Right renal cortex interstitium (tissue), 3 donors: Measurements from ENCODE around the gene TCHP. TPM values are rescaled to one million over a fixed set of nuclear protein-coding genes. Genes with fewer than 3 reads are reported as not detected.

Source experiments
- DNase-seq, 3 donors: peaks; one replicate each; pipeline ENCODE4 v3.0.0-alpha.2; 2013; ENCODE audit warnings: low read depth in 3 of 3, low spot score in 2 of 3
- polyA plus RNA-seq, 3 donors: library from polyadenylated mRNA; unstranded; fragments of 120-200 nt; gene quantifications; one replicate each; pipeline ENCODE4 v1.2.1, GENCODE V29; 2013; ENCODE audit not compliant: insufficient read length in 3 of 3

The TCHP gene
- polyA plus RNA-seq, 3 donors: 21.7 to 22.1 (median 22.0) TPM

DNA sequence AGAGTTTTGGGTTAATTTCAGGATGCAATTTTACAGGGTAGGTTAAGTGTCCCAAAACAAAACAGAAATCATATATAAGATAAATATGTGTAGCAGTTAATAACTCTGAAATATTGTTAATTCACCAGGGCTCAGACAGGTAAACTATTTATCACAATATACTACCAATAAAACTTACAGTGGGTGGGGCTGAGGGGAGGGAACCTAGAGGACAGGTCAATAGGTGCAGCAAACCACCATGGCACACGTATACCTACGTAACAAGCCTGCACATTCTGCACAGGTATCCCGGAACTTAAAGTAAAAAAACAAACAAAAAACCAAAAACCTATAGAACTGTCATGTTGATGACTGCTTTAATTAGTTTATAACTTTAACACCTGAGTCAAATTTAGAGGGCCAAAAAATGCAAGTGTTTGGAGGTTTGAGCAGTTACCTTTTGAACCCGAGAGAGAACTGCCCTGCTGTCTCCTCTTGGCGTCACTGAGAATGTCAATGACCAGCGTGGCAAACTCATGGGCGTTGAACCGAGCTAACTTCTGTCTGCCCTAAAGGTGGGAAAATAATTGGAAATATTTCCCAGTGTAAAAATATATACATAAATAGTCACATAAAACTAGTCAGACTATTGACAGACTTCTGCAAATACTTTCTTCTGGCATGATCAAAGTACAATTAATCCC is 59.5 kb downstream of the TCHP start:
- no peak for DNase-seq

DNA sequence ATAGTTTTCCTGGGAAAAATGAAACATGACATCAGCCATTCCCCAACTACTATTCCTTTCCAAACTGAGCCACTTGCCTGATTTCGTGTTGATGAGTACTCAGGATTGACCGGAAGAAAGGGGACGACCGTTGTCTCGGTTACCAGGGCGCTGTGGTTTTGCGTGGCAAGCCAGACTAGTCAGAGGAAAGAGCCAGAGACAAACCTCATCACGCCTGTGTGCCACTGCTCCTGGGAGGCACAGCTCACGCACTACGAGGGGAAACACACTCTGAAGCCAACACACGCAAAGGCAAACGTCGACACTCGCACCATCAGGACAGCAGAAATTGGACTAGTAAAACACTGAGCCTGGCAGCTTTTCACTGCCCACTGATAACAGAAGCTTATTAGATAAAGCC is 61.1 kb downstream of the TCHP start:
- no peak for DNase-seq

DNA sequence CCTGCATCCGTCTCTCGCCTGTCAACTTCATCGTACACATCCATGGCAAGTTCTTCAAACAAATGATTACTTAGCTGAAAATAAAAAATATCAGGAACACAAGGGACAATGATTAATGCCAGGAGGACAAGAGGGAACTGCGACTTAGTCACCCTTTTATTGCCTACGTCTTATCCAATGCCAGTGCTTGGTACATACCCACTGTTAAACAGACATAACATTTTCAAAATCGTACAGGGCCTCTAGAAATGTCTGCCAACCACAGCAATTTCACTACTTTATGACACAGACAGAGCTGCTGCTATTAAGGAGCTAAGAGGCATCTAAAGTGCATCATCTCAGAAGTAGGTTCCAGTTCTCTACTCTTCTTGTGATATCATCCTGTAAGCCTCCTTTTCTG is 61.5 kb downstream of the TCHP start:
- no peak for DNase-seq

DNA sequence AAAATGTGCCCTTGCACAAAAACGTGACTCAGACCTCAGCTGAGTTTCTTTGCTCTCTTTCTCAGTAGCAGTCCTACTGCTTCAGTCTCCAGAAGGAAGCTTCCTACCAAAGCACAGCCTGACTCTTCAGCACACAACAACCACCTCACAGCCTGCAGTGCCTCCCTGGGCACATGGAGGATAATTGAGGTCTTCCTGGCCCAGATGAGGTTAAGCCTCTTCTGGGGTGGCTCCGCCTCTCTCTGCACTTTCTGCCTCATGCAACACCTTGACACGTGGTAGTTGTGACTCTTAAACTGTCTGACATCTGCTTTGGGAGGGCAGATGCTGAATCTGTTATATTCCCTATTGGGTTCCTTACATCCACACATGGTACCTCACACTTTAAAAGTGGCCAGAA is 62.3 kb downstream of the TCHP start:
- DNase-seq: no peak

DNA sequence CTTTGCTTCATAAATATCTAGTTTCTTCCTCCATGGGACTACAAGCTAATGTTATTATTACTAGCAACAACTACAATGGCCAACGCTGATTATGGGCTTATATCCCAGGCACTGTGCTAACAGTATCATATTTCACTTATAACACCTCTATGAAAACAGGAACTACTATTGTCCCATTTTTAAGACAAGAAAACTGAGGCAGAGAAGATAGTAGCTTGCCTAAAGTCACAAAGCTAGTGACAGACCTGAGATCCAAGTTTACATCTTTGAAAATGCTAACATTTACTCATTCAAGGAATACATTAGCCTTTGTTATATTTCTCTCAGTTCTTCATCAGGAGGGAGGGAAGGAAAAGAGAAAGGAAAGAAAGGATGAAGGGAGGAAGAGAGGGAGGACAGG is 63.3 kb downstream of the TCHP start:
- DNase-seq: no peak

DNA sequence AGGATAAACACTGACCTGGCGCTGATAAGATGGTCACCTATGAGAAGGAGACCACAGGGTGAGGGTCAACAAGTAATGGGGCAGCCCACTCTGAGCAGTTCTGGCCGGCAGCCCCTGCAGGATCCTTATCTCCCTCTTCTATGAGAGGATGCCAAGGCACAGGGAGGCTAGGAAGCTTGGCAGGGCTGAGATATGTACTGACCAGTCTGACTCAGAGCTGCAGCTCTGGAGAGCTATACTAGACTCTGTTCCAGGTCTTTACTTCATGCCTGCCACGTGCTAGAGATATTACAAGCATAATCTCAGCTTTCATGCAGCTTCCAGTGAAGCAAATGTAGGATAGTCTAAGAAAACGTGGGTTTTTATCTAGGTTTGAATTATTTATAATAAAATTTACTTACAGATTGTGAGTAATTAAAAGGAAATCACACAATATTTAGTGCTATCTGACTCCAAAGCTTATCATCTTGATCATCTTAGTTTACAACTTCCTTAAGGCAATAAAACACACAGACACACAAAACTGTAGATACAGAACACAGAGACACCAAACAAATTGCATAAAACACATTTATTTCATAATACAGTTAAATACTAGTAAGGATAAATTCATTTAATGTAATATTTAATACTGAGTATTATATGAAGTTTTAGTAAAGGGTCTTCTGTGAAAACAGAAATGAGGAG is 63.8 kb downstream of the TCHP start:
- no peak for DNase-seq

DNA sequence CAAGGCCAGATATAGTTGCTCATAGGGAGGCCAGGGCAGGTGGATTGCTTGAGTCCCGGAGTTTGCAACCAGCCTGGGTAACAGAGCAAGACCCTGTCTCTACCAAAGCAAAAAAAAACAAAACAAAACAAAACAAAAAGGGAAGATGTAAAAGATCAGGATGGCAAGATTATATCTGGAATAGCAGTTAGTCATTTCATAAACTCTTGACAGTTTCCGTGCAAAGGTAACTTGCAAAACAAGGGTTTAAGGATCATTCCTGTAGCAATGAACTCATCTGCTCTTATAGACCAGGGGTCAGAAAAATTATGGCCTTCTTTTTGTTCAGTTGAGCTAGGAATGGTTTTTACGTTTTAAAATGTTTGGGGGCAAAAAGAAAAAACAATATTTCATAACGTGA is 66.5 kb downstream of the TCHP start:
- DNase-seq: no peak

DNA sequence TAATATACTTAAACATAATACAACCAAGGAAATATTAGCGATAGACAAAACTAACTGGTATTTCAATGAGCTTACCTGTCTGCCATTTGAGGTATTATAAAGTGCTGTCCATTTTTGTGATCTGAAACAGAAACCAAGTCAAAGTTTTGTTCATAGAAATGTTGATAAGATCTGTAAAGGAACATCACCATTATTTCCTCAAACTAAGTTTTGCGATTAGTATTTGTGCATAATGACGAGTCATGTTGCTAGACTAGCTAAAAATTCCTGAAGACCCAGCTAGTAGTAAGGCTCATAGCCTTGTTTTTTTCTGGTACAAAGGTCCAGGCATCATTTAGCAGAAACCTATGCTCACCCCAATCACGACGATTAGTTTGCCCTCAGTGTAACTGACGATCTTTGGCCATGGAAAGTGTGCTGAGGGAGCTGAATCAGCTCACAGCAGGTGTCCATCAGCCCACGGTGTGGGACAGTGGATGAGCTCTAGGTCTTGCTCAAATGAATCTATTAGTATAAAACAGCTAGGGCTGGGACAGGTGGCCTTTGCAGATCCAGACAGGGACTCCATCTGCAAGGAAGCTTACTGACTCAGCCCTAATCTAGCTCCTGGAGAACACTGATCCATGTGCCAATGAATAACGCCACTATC is 67.4 kb downstream of the TCHP start:
- DNase-seq: no peak

Other genes with a start within 250 kb of the TCHP start
- gene FAM222A, start 186.4 kb upstream of the TCHP start, polyA plus RNA-seq: 1 to 10 TPM; 6.4 to 8.5 (median 6.9) TPM
- gene TRPV4, start 66.9 kb upstream of the TCHP start, polyA plus RNA-seq: 10 to 100 TPM; 11.2 to 14.3 (median 12.8) TPM
- 10 to 100 TPM; 30.9 to 43.5 (median 37.0) TPM for gene GLTP, start 19.7 kb upstream of the TCHP start, polyA plus RNA-seq
- gene GIT2, start 96.1 kb downstream of the TCHP start, polyA plus RNA-seq: 10 to 100 TPM; 29.8 to 32.2 (median 30.7) TPM
- 10 to 100 TPM; 36.9 to 41.6 (median 38.1) TPM for gene ANKRD13A, start 99.2 kb downstream of the TCHP start, polyA plus RNA-seq
- 10 to 100 TPM; 29.1 to 31.6 (median 30.6) TPM for gene C12orf76, start 148.2 kb downstream of the TCHP start, polyA plus RNA-seq
- 10 to 100 TPM; 48.9 to 63.1 (median 57.1) TPM for gene IFT81, start 224.1 kb downstream of the TCHP start, polyA plus RNA-seq